Erythroblast (primary cell): ENCODE results near the gene POGZ.

Experiments
- GATA1 ChIP-seq: IDR thresholded peaks from 2 replicates; pipeline ENCODE4 v1.6.1; 2011; ENCODE audit warnings: low read depth, mild to moderate bottlenecking, control low read depth, low read length, moderate library complexity
- POLR2A ChIP-seq: IDR thresholded peaks from 2 replicates; pipeline ENCODE4 v1.6.1; 2011; ENCODE audit warnings: mild to moderate bottlenecking, low read length

DNA sequence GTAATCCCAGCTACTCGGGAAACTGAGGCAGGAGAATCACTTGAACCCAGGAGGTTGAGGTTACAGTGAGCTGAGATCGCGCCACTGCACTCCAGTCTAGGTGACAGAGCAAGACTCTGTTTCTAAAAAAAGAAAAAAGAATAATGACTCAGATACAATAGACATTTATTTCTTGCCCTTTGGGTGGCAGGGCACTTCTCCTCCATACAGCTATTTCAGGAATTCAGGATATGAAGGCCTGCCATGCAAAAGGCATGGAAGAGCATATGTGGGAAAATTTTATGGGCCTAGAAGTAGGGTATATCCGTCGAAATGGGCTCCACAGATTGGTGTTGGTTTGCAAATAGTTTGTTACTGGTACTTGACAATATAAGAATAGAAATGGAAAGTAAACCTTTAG, 20.2 kb upstream of the POGZ start:
- TF ChIP-seq POLR2A: no peak
- no peak for TF ChIP-seq GATA1
